K562 (cell line): Measurements from ENCODE around the gene PITX1.

Experiments used
- CAMTA2 ChIP-seq: fragments of 250-450 bp; sonication (Bioruptor Pico); conservative IDR thresholded peaks from 2 replicates; pipeline ENCODE4 v1.5.1; 2022
- ELF1 ChIP-seq: fragments of 200-800 bp; sonication (Bioruptor generic); IDR thresholded peaks from 2 replicates; pipeline ENCODE4 v1.6.1; 2016; ENCODE audit warnings: missing genetic modification characterization, missing compliant biosample characterization
- GTF2F1 ChIP-seq: IDR thresholded peaks from 2 replicates; pipeline ENCODE4 v1.6.1; 2011; ENCODE audit warnings: low read depth, low read length, improper control_type of control experiment
- JUN ChIP-seq, 2 experiments: sonication (generic) in 1 of 2; formaldehyde crosslinking in 1 of 2; IDR thresholded peaks; 2 replicates each; pipeline versions ENCODE4 v1.6.1 to v1.8.0; 2012 to 2022; ENCODE audit warnings: borderline replicate concordance in 2 of 2, mild to moderate bottlenecking in 2 of 2, improper control_type of control experiment in 1 of 2, low read depth in 1 of 2, low read length in 1 of 2, missing genetic modification reagents in 1 of 2
- NR2C1 ChIP-seq, 2 experiments: fragments of 450-650 bp; IDR thresholded peaks; 2 replicates each; pipeline ENCODE4 v1.6.1; 2017; ENCODE audit warnings: mild to moderate bottlenecking in 2 of 2, antibody characterized with exemption in 1 of 2, inconsistent platforms in 1 of 2, missing compliant biosample characterization in 1 of 2, missing genetic modification characterization in 1 of 2
- POLR2AphosphoS5 ChIP-seq: IDR thresholded peaks from 2 replicates; pipeline ENCODE4 v1.6.1; 2011; ENCODE audit warnings: mild to moderate bottlenecking, low read depth, low read length, moderate library complexity; ENCODE audit not compliant: control insufficient read depth, insufficient read depth
- RAD21 ChIP-seq, 2 experiments: fragments of 250-450 bp in 1 of 2; fragments of 450-650 bp in 1 of 2; sonication (Bioruptor Pico) in 1 of 2; formaldehyde crosslinking in 1 of 2; IDR thresholded peaks in 1 of 2; conservative IDR thresholded peaks in 1 of 2; 2 replicates each; pipeline versions ENCODE4 v1.4.0 to v1.8.0; 2020 to 2022; ENCODE audit warnings: mild to moderate bottlenecking in 2 of 2, moderate library complexity in 1 of 2
- RCOR1 ChIP-seq, 2 experiments: IDR thresholded peaks; 2 replicates each; pipeline ENCODE4 v1.6.1; 2012; ENCODE audit warnings: low read depth in 2 of 2, low read length in 2 of 2, borderline replicate concordance in 1 of 2, improper control_type of control experiment in 1 of 2
- ZBTB1 ChIP-seq: sonication (generic); formaldehyde crosslinking; IDR thresholded peaks from 2 replicates; pipeline ENCODE4 v1.8.1; 2023; ENCODE audit warnings: missing genetic modification reagents, low read depth, mild to moderate bottlenecking, borderline replicate concordance
- ZNF239 ChIP-seq: fragments of 250-450 bp; sonication (Bioruptor Pico); IDR thresholded peaks from 2 replicates; pipeline ENCODE4 v1.4.0; 2020; ENCODE audit warnings: mild to moderate bottlenecking
- ZNF436 ChIP-seq: fragments of 250-450, 450-650 bp; sonication (Bioruptor Pico); formaldehyde crosslinking; IDR thresholded peaks from 2 replicates; pipeline ENCODE4 v1.7.0; 2020; ENCODE audit warnings: mild to moderate bottlenecking
- TF ChIP-seq, protein P1 (sequence below): fragments of 250-450 bp; sonication (Bioruptor Pico); IDR thresholded peaks from 2 replicates; pipeline ENCODE4 v1.5.1; 2021; ENCODE audit warnings: mild to moderate bottlenecking
- TF ChIP-seq, protein P2 (sequence below): fragments of 450-650 bp; IDR thresholded peaks from 2 replicates; pipeline ENCODE4 v1.6.1; 2014; ENCODE audit warnings: low read depth, mild to moderate bottlenecking, moderate library complexity, borderline replicate concordance
- TF ChIP-seq, protein P3 (sequence below): sonication (generic); formaldehyde crosslinking; IDR thresholded peaks from 2 replicates; pipeline ENCODE4 v1.9.0; 2022; ENCODE audit warnings: mild to moderate bottlenecking, missing genetic modification reagents

DNA sequence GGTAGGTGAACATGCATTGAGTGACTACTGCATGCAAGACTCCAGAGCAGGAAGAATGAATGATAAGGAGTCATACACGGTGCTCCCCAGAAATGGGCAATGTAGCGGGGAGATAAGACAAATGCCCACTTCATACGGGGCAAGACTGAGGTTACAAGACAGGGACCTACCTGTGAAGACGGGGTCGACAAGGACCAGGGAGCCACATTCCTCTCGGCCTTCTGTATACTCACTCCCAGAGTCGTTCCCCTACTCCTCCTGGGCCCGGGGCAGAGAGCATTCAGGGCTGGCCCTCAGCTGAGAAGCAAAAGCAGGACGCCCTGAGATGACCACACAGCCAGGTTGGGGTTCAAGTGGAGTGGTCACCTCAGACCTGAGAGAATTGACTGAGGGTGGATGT, 26.7 kb downstream of the PITX1 start:
- TF ChIP-seq JUN (IDR thresholded peaks at IDR 0.05; ENCODE audit: borderline replicate concordance, low read depth, low read length) = no peak
- no peak for TF ChIP-seq JUN (CRISPR knock-in tag; IDR thresholded peaks at IDR 0.05; ENCODE audit: borderline replicate concordance)
- no peak for TF ChIP-seq RCOR1 (IDR thresholded peaks at IDR 0.05; ENCODE audit: borderline replicate concordance in 1 of 2, low read depth in 2 of 2, low read length in 2 of 2)
- no peak for TF ChIP-seq ZNF239 (CRISPR knock-in tag)
- TF ChIP-seq, protein P1, sequence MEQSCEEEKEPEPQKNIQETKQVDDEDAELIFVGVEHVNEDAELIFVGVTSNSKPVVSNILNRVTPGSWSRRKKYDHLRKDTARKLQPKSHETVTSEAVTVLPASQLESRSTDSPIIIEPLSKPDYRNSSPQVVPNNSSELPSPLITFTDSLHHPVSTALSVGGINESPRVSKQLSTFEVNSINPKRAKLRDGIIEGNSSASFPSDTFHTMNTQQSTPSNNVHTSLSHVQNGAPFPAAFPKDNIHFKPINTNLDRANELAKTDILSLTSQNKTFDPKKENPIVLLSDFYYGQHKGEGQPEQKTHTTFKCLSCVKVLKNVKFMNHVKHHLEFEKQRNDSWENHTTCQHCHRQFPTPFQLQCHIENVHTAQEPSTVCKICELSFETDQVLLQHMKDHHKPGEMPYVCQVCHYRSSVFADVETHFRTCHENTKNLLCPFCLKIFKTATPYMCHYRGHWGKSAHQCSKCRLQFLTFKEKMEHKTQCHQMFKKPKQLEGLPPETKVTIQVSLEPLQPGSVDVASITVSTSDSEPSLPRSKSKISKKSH (CRISPR knock-in tag) = no peak
- TF ChIP-seq, protein P2, sequence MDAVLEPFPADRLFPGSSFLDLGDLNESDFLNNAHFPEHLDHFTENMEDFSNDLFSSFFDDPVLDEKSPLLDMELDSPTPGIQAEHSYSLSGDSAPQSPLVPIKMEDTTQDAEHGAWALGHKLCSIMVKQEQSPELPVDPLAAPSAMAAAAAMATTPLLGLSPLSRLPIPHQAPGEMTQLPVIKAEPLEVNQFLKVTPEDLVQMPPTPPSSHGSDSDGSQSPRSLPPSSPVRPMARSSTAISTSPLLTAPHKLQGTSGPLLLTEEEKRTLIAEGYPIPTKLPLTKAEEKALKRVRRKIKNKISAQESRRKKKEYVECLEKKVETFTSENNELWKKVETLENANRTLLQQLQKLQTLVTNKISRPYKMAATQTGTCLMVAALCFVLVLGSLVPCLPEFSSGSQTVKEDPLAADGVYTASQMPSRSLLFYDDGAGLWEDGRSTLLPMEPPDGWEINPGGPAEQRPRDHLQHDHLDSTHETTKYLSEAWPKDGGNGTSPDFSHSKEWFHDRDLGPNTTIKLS = no peak
- TF ChIP-seq NR2C1 (IDR thresholded peaks at IDR 0.05) = no peak
- no peak for TF ChIP-seq NR2C1 (tag; IDR thresholded peaks at IDR 0.05)
- TF ChIP-seq RAD21 (CRISPR knock-in tag; conservative IDR thresholded peaks at IDR 0.05 in 1 of 2, IDR thresholded peaks at IDR 0.05 in 1 of 2) = no peak
- TF ChIP-seq ZBTB1 (CRISPR knock-in tag) = no peak
- TF ChIP-seq ELF1 (tag) = no peak
- TF ChIP-seq CAMTA2 (CRISPR knock-in tag) = no peak
- no peak for TF ChIP-seq ZNF436
- TF ChIP-seq, protein P3, sequence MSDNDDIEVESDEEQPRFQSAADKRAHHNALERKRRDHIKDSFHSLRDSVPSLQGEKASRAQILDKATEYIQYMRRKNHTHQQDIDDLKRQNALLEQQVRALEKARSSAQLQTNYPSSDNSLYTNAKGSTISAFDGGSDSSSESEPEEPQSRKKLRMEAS (CRISPR knock-in tag) = no peak
- no peak for TF ChIP-seq GTF2F1
- no peak for TF ChIP-seq POLR2AphosphoS5
